Ascending aorta (tissue), 2 donors: ENCODE data around the gene PRKAG1. TPM values are rescaled to one million over a fixed set of nuclear protein-coding genes. Genes with fewer than 3 reads are reported as not detected.
A peak's percentile ranks its signal among the peaks of the same experiment; 100 is the strongest.

Experiments
- DNase-seq, 2 donors: peaks; one replicate each; pipeline ENCODE4 v3.0.0-alpha.2; 2019; ENCODE audit warnings: low spot score in 2 of 2
- H3K27ac ChIP-seq, 2 donors: fragments of 200-600 bp; sonication (generic); one replicate each; pipeline ENCODE4 v1.5.1; 2016 to 2017; ENCODE audit warnings: mild to moderate bottlenecking in 1 of 2
- H3K27me3 ChIP-seq: fragments of 200-600 bp; sonication (generic); one replicate; pipeline ENCODE4 v1.5.1; 2017
- H3K36me3 ChIP-seq, 2 donors: fragments of 200-600 bp; sonication (generic); one replicate each; pipeline ENCODE4 v1.5.1; 2016
- H3K4me1 ChIP-seq, 2 donors: fragments of 200-600 bp; sonication (generic); one replicate each; pipeline ENCODE4 v1.5.1; 2016 to 2017; ENCODE audit warnings: mild to moderate bottlenecking in 1 of 2
- H3K4me3 ChIP-seq, 2 donors: fragments of 200-600 bp; sonication (generic); one replicate each; pipeline ENCODE4 v1.5.1; 2016 to 2017; ENCODE audit warnings: mild to moderate bottlenecking in 1 of 2
- H3K9me3 ChIP-seq, 2 donors: fragments of 200-600 bp; sonication (generic); one replicate each; pipeline ENCODE4 v1.5.1; 2016
- intact Hi-C: fragments of 100-400 bp; cut with DNase I; formaldehyde crosslinking; loops from one replicate; pipeline ENCODE4 v1.15.1; 2023
- total RNA-seq: library from RNA; depleted of rRNA; stranded (reverse); fragments of >200 nt; gene quantifications from one replicate; pipeline ENCODE4 v1.1.0, GENCODE V29; 2016
- TF ChIP-seq, protein P1 (sequence below), 3 experiments: fragments of 200-600 bp in 2 of 3; fragments of 450-650 bp in 1 of 3; sonication (generic) in 2 of 3; IDR thresholded peaks; one replicate each; pipeline ENCODE4 v1.5.1; 2016 to 2019; ENCODE audit warnings: antibody characterized with exemption in 3 of 3, mild to moderate bottlenecking in 1 of 3, moderate library complexity in 1 of 3

The PRKAG1 gene
- total RNA-seq, 1 donor from 2014 or later = 32.8 TPM

DNA sequence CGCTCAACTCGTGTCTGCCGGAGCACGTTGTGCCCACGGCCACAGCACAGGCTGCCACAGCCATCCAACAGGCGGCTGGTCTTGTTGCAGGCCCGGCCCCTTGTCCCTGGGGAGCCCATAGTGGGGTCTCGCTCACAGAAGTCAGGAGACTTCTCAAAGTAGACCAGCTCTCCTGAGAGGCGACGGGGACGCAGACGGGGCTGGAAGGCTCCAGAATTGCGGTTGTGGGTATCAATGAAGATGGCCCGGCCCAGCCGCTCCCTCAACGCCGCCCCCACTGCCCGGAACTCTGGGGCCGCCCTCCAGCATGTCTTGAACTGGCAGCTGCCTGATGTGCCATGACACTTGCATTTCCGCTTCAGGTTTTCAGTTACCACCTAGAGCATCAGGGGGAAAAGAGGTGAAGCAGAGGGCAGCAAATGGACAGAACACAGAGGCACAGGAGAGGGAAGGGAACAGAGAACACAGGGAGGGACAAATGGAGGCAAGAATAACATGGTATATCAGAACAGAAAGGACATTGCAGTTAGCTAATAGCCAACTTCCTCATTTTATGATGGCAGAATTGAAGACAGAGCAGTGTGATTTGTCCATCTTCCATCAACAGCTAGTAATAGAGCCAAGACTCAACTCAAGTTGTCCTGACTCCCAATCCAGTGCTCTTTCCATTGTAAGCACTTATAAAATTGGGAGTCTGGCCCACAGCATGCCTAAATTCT is 52.2 kb downstream of the PRKAG1 start:
- intact Hi-C loops = no loop called here
- TF ChIP-seq, protein P1, sequence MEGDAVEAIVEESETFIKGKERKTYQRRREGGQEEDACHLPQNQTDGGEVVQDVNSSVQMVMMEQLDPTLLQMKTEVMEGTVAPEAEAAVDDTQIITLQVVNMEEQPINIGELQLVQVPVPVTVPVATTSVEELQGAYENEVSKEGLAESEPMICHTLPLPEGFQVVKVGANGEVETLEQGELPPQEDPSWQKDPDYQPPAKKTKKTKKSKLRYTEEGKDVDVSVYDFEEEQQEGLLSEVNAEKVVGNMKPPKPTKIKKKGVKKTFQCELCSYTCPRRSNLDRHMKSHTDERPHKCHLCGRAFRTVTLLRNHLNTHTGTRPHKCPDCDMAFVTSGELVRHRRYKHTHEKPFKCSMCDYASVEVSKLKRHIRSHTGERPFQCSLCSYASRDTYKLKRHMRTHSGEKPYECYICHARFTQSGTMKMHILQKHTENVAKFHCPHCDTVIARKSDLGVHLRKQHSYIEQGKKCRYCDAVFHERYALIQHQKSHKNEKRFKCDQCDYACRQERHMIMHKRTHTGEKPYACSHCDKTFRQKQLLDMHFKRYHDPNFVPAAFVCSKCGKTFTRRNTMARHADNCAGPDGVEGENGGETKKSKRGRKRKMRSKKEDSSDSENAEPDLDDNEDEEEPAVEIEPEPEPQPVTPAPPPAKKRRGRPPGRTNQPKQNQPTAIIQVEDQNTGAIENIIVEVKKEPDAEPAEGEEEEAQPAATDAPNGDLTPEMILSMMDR (IDR thresholded peaks at IDR 0.05) = no peak
- Histone ChIP-seq H3K27me3 (no peaks in the 10 kb centered on the region), H3K9me3 (no peaks in the 10 kb centered on the region), H3K4me1 (peaks cover 0 to 8% of the 10 kb centered on the region in 2 donors), H3K27ac (no peak overlapping the region), H3K4me3 (no peak overlapping the region), H3K36me3 (no peaks in the 10 kb centered on the region)
- no peak for DNase-seq

DNA sequence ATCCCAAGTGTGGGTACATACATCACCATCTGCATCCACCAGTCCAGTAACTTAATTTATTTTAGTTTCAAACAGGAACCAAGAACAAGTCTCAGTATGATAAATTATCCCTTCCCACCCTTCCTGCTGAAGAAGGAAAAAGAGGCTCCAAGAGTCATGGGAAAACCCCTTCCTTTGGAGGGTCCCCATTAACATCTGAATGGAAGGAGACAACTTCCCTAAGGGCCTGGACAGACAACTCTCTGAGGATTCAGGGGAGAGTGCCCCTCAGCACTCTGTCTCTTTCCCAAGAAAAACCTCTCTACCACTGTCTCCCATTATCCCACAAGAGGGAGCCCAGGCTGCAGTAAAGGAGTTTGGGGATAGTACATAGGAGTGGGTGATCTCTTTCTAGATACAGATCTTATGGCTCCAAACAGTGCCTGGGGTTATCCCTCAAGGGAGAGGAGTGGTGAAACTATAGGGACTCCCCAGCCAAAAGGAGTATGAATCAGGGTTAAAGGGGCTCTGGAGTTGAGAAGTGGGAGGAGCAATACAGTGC is 53.2 kb downstream of the PRKAG1 start:
- intact Hi-C loops = no loop called here
- no peaks in the 10 kb centered on the region for H3K36me3 ChIP-seq
- peaks cover 0 to 3% of the 10 kb centered on the region in 2 donors for H3K4me1 ChIP-seq
- H3K4me3 ChIP-seq = no peak overlapping the region
- H3K27ac ChIP-seq = no peak overlapping the region
- TF ChIP-seq, protein P1 (IDR thresholded peaks at IDR 0.05) = peak in 1 of 3 experiments; percentile 9
- no peaks in the 10 kb centered on the region for H3K27me3 ChIP-seq
- H3K9me3 ChIP-seq = no peaks in the 10 kb centered on the region
- DNase-seq = no peak

DNA sequence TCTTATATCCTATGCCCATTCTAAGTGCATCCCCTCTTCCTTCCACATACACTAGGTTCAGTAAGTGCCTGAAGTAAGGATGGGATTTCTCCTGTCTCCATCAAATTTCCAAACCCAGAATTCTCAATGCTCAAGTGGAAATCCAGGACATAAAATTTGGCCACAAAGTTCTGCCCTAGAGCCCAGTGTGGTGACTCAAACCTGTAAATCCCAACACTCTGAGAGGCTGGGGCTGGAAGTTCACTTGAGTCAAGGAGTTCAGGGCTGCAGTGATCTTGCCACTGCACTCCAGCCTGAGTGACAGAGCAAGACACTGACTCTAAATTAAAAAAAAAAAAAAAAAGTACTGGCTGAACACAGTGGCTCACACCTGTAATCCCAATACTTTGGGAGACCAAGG is 56.8 kb downstream of the PRKAG1 start:
- peaks cover 0 to 7% of the 10 kb centered on the region in 2 donors for H3K4me1 ChIP-seq
- intact Hi-C loops = no loop called here
- no peaks in the 10 kb centered on the region for H3K27me3 ChIP-seq
- TF ChIP-seq, protein P1 (IDR thresholded peaks at IDR 0.05) = no peak
- no peaks in the 10 kb centered on the region for H3K36me3 ChIP-seq
- H3K27ac ChIP-seq = no peak overlapping the region
- H3K4me3 ChIP-seq = no peak overlapping the region
- H3K9me3 ChIP-seq = no peaks in the 10 kb centered on the region
- DNase-seq = no peak

GRCh38 chr12:48961331-48961730 is 57.2 kb downstream of the PRKAG1 start:
- H3K27ac ChIP-seq = no peak overlapping the region
- TF ChIP-seq, protein P1 (IDR thresholded peaks at IDR 0.05) = no peak
- no peaks in the 10 kb centered on the region for H3K36me3 ChIP-seq
- no peak overlapping the region for H3K4me3 ChIP-seq
- H3K9me3 ChIP-seq = no peaks in the 10 kb centered on the region
- DNase-seq = no peak
- H3K4me1 ChIP-seq = peaks cover 0 to 7% of the 10 kb centered on the region in 2 donors
- intact Hi-C loops = no loop called here
- H3K27me3 ChIP-seq = no peaks in the 10 kb centered on the region

GRCh38 chr12:48960834-48961233 is 57.7 kb downstream of the PRKAG1 start:
- Histone ChIP-seq H3K4me1 (peaks cover 0 to 11% of the 10 kb centered on the region in 2 donors), H3K36me3 (no peaks in the 10 kb centered on the region), H3K27ac (no peak overlapping the region), H3K9me3 (no peaks in the 10 kb centered on the region), H3K4me3 (no peak overlapping the region), H3K27me3 (no peaks in the 10 kb centered on the region)
- intact Hi-C loops = no loop called here
- no peak for DNase-seq
- TF ChIP-seq, protein P1 (IDR thresholded peaks at IDR 0.05) = no peak
